Daoy (cell line): ENCODE results near the gene ZNF350. TPM values are rescaled to one million over a fixed set of nuclear protein-coding genes. Genes with fewer than 3 reads are reported as not detected.
"Not testable (repeated sequence)": the region's sequence is repeated elsewhere in the genome, so short reads cannot be mapped to it uniquely, and the experiment has no call there.

Experiments
- DNase-seq: peaks from one replicate; pipeline ENCODE4 v3.0.0-alpha.2; 2015; ENCODE audit warnings: low read depth
- total RNA-seq: library from RNA; depleted of rRNA; stranded (reverse); fragments of >200 nt; shearing (Covaris generic); gene quantifications from 2 replicates; pipeline ENCODE4 v1.2.3, GENCODE V29; 2014; rRNA removed

The ZNF350 gene
- total RNA-seq = 8.7 and 17.7 TPM in 2 replicates

DNA sequence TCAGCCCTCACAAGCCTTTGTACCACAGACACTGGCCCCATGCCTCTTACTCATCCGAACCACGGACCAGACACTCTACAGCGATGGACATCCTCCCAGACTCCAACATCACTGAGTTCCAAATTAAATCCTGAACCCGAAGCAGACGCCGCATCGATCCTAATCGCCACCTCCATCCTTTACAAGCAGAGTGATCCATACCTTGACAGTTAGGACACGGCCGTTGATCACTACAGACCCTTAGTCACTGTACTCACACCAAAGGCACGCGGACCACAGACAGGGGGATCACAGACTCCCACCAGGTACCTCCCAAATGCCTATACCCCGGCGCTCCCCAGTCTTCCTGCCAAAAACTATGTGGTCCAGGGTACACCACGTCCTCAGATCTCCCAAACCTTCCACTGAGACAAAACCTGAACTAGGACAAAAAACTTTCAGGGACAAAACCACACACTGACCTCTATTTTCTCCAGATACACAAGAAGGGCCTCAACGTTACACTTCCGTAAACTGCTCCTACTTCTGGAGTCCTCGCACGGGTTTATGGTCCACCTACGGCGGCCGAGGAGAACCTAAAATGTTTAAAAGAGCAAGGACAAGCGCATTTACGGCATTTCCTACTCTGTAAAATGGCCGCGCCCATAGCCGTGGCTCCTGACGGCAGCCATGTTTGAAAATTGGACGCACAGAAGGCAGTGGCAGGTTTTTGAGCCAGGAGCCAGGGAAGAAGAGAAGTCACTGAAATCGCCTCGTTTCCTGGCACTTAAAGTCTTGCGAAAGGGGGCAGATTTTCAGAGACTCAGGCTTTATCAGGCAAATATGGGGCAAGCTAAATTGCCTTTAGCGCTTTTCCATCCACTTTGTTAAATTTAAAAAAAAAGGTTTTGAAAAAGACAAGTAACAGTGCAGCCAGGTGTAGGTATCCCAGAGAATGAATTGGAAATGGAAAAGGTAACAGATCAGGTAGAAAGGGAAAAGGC is at the start of gene ZNF350:
Gene ZNF350 (minus strand): TSS at position 532 of the 983 bp plus-strand sequence. CDS start 12,480 bp downstream, outside the sequence.
- DNase-seq = peak; percentile 94

DNA sequence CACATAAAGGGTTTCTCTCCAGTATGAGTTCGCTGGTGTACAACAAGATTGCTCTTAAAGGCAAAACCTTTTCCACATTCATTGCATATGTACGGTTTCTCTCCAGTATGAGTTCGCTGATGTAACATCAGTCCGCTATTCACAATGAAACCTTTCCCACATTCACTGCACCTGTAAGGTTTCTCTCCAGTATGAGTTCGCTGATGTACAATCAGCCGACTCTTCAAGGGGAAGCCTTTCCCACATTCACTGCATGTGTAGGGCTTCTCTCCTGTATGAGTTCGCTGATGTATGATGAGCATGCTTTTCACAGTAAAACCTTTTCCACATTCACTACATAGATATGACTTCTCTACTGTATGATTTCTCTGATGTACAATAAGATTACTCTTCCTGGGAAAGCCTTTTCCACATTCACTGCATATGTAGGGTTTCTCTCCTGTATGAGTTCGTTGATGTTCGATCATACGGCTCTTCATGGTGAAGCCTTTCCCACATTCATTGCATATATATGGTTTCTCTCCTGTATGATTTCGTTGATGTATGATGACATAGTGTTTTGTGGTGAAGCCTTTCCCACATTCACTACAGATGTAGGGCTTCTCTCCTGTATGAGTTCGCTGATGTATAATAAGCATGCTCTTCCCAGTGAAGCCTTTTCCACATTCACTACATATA is 47.5 kb upstream of the ZNF350 start:
- no peak for DNase-seq

DNA sequence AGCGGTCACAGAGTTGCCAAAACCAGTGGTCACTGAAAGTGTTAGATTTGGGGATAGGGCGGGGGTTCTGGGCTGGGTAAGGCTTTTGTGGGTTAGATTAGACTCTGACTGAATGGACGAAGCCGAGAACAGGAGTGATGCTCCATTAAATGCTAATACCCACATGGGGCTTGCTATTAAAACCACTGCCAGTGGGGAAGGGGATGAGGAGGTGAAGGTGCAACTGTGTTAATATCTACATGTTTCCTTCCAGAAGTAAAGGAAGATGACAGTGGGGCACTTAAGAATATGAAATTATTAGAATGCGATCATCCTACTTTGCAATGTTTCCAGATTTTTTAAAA is 42.1 kb upstream of the ZNF350 start:
- no peak for DNase-seq

DNA sequence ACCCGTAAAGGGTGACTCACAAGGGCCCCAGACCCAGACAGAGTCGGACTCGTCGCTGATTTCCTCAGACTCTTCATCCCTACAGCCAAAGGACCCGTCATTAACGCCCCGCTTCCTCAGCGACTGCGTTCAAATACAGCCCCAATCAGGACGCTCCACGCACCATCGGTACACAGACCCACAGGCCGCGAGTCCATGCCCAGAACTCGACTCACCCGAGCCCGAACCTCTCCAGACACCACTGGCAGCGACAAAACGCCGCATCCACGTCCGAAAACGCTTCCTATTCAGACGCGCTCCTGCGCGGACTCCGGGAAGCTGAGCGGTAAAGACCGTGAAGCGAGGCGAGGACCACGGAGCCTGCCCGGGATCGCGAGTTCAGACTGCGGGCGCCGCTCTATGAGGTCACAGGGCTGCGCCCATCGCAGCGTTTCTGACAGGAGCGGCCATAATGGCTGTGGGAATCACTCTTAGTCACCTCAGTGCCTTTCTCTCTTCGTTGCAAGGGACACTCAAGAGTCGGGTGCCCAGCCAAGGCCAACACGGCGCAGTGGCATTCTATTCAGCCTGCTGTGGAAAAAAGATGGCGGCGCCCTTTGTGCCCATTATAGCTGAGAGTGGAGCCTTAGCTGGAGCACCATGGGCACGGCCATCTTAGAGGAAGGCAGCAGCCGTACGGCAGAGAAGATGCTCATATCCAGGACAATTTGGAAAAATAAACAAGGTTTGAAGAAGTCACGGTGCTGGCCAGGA is 41.6 kb upstream of the ZNF350 start, which contains the start of gene ZNF614:
Gene ZNF614 (minus strand): TSS at position 353 of the 753 bp plus-strand sequence. CDS start 2,634 bp downstream, outside the sequence.
- peak; percentile 91 for DNase-seq

DNA sequence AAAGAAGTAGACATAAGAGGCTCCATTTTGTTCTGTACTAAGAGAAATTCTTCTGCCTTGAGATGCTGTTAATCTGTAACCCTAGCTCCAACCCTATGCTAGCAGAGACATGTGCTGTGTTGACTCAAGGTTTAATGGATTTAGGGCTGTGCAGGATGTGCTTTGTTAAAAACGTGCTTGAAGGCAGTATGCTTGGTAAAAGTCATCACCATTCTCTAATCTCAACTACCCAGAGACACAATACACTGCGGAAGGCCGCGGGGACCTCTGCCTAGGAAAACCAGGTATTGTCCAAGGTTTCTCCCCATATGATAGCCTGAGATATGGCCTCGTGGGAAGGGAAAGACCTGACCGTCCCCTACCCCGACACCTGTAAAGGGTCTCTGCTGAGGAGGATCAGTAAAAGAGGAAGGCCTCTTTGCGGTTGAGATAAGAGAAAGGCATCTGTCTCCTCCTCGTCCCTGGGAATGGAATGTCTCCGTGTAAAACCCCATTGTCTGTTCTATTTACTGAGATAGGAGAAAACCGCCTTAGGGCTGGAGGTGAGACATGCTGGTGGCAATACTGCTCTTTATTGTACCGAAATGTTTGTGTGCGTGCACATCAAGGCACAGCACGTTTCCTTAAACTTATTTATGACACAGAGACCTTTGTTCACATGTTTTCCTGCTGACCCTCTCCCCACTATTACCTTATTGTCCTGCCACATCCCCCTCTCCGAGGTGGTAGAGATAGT is 39.8 kb upstream of the ZNF350 start:
- not testable (repeated sequence) for DNase-seq

DNA sequence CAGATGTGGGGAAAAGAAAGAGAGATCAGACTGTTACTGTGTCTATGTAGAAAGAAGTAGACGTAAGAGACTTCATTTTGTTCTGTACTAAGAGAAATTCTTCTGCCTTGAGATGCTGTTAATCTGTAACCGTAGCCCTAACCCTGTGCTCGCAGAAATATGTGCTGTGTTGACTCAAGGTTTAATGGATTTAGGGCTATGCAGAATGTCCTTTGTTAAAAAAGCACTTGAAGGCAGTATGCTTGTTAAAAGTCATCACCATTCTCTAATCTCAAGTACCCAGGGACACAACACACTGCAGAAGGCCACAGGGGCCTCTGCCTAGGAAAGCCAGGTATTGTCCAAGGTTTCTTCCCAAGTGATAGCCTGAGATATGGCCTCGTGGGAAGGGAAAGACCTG is 37.8 kb upstream of the ZNF350 start:
- DNase-seq = not testable (repeated sequence)

DNA sequence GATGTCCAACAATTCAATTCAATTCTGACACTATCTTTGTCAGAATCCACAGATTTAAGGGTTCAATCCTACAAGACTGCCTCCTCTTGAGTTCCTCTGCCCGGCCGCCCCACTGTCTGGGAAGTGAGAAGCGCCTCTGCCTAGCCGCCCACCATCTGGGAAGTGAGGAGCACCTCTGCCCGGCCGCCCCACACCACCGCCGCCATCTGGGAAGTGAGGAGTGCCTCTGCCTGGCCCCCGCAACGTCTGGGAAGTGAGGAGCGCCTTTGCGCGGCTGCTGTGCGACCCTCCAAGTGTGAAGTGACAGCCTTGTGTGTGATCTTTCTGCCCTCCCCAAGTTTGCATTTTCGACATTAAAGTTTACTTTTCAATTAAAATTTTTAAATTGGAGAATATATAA is 35.6 kb upstream of the ZNF350 start:
- no peak for DNase-seq

DNA sequence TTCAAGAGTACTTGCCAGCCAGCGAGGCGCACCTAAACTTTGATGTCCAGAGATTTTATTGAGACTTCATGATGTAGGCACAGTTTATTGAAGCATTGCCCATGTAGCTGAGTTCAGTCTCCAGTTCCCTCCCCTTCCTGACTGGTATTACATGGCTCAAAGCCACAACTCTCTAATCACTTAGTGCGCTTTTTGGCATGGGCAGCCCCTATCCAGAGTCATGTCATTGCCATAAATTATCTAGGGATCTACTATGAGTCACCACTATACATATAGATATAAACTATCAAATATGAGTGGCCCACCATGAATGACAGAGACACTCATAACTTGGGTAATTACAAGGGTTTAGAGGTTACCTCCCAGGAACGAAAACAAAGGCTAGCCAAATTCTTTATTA is 33.9 kb upstream of the ZNF350 start:
- DNase-seq = no peak

DNA sequence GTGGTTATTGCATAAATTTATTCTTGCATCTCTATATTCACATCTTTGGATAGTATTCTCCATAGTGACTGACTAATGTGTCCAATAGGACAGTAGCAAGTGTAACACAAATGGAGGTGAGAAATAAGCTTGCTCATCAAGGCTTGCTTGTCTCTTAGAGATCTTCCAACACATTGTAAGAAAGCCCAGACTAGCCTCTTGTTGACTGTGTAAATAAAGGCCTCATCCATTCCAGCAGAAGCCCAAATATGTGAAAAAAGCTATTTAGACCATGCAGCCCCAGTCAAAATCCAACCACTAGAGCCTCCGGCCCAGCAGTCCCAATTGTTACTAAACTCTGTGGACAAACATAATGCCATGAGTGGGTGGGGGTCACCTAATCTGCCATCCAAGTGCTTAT is 24.0 kb upstream of the ZNF350 start:
- DNase-seq = no peak

DNA sequence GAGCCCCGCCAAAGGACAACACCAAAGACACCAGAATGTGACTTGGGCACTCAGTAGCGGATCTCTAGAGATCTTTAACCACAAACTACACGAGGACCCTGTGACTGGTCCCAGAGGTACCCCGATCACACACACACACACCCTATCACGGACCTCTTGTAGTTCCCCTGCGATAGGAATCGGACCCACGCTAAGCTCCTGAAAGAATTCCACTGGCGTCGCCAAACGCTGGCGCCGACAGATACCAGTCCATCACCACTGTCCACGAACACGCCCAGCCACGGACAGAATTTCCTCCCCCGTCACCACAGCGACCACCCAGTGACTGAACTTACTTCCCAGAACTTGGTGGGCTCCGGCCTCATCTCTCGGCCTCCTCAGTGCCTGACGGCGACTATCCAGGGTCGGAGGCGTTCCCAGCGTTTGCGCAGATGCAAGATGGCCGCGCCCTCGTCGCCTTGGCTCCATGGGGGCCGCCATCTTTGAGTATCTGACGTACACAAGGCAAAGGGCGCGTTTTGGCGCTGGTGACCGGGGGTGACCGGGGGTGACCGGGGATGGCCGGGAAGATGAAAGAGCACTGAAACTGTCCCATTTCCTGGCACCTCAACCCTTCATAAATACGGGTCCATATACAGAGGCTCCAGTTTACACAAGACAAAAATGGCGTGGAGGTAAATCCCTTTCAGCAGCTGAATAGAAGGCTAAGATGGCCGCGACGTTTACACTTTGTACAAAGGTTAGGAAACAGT is 21.3 kb upstream of the ZNF350 start, which contains the start of gene ZNF615:
Gene ZNF615 (minus strand): TSS at position 406 of the 752 bp plus-strand sequence. CDS start 4,500 bp downstream, outside the sequence.
- peak; percentile 92 for DNase-seq

DNA sequence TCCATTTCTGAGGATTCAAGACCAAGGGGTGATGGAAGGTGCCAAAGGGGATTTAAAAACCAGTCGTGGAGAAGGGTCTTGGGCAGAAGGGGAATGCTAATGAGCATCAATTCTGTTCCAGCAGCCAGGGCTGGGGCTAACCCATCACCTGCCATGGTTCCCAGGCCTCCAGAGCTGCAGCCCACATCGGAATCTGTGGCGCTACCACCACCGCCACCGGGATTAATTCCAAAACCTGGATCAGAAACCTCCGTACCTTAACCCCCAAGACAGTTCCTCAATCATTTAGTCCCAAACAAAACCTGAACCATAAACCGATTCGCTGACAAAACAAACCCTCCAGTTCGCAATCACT is 20.8 kb upstream of the ZNF350 start:
- peak; percentile 13 for DNase-seq

DNA sequence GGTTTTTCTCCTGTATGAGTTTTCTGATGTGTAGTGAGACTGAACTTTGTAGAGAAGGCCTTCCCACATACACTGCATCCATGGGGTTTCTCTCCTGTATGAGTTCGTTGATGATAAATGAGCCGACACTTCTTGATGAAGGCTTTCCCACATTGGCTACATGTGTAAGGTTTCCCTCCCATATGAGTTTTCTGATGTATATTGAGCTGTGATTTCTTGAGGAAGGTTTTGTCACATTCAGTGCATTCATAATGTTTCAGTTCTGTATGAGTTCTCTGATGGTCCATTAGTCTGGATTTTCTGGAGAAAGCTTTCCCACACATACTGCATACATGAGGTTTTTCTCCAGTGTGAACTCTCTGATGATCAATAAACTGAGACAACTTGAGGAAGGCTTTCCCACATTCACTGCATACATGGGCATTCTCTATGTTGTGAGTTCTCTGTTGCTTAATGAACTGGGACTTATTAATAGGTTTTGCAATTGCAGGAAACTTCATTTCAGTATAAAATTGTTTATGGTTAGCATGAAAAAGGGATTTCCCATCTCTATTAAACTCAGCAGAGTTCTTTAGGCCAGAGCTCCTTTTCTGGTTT is 7.5 kb upstream of the ZNF350 start:
- no peak for DNase-seq

DNA sequence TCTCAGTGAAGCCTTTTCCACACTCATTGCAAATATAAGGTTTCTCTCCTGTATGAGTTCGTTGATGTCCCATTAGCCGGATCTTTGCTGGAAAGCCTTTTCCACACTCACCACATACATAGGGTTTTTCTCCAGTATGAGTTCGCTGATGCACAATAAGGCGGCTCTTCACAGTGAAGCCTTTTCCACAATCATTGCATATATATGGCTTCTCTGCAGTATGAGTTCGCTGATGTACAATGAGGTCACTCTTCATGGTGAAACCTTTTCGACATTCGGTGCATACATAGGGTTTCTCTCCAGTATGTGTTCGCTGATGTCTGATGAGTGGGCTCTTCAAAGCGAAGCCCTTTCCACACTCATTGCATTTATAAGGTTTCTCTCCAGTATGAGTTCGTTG is 6.8 kb upstream of the ZNF350 start:
- no peak for DNase-seq

DNA sequence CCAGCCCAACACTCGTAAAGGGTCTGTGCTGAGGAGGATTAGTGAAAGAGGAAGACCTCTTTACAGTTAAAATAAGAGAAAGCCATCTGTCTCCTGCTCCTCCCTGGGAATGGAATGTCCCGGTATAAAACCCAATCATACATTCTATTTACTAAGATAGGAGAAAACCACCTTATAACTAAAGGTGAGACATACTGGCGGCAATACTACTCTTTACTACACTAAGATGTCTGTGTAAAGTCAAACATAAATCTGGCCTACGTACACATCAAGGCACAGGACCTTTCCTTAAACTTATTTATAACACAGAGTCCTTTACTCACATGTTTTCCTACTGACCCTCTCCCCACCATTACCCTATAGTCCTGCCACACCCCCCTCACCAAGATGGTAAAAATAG is 3.3 kb downstream of the ZNF350 start:
- DNase-seq = no peak

DNA sequence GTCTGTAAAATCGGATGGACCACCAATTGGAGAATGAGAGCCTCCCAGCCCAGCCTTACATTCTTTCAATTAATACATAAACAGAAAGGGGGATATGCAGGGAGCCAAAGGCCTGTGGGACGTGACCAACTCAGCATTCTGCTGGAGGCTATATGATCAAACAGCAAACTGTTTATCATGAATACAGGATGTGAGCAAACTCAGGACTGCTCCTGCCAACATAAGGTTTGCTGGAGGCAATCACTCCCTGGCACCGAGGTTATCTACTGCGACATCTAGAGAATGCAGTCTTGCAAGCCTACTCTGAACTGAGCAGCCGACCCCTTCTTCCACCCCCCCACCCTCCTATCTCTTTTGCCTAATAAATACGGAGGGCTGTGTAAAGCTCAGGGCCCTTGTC is 5.7 kb downstream of the ZNF350 start:
- DNase-seq = not testable (repeated sequence)

DNA sequence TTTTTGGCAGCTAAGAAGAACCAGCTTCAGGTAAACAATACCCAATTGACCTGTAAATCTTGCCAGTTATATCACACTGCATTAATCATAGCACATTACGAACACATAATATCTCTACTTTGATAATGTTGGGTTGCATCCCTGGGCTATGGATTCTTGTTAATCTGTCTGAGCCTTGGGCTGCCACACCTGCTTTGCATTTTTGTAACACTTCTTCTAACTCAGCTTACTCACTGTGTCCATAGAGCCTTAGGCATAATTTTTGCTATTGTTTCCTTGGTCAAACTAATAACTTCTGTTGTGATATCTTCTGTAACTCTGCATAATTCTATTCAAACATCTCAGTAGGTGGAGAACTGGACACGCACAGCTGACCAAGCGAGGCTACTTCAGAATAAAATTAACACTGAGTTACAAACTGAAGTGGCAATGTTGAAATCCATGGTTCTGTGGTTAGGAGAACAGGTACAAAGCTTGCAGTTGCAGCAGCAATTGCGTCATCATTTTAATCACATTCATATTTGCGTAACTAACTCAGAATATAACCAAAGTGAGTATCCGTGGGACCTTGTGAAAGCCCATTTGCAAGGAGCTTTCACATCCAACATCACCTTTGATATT is 6.4 kb downstream of the ZNF350 start:
- no peak for DNase-seq

DNA sequence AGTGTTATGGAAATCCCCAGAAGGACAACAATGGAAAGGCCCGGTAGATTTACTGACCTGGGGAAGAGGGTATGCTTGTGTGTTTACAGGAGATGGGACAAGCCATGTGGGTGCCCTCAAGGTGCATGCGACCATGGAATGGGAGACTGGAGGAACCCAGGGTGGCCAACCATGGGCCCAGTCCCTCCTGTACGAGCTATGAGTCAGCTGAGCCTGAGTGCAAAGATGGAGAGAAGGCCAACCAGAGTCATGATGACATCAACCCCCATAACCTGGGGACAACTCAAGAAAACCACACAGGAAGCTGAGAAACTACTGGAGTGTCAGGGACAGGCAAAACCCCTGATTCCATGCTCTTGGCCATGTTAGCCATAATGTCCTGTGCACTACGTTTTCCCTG is 7.8 kb downstream of the ZNF350 start:
- no peak for DNase-seq

DNA sequence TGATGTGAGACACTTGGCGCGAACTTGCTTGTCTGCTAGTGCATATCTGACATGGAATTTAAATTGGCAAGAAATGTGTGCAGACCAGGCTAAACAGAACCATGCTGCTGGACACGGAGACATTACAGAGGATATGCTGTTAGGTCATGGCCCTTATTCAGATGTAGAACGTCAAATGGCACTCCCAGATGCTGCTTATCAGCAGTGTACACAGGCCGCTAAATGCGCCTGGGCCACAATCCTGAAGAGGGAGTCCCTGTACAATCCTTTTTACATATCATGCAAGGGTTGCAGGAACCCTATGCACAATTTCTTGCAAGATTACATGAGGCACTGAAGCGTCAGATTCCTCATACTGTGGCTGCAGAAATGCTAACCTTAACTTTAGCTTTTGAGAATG is 9.3 kb downstream of the ZNF350 start:
- DNase-seq = no peak

DNA sequence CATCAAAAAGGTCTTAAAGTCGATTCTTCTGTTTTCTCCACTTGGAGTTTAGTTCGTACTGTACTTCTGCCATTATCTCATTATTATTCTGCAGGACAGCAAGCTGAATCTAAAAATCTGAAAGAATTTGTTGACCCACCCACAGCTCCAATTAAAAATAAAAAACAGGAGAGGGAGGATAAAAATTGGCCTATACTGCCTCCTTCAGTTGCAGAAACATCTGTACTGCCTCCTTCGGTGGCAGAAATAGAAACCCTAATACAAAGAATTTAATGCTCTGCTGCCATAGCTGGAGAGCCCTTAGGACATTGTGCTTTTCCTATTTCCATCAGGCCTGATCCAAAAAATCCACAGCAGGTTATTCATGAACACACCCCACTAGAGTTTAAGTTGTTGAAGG is 9.8 kb downstream of the ZNF350 start:
- DNase-seq = no peak

DNA sequence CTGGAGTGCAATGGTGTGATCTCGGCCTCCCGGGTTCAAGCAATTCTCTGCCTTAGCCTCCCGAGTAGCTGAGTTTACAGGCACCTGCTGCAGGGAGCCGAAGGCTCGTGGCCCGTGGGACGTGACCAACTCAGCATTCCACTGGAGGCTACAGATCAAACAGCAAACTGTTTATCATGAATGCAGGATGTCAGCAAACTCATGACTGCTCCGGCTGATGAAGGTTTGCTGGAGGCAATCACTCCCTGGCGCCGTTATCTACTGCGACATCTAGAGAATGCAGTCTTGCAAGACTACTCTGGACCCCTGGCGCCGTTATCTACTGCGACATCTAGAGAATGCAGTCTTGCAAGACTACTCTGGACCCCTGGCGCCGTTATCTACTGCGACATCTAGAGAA is 10.9 kb downstream of the ZNF350 start:
- not testable (repeated sequence) for DNase-seq
